Motor neuron (in vitro differentiated cells): ENCODE results near the gene AGPAT1. TPM values are rescaled to one million over a fixed set of nuclear protein-coding genes. Genes with fewer than 3 reads are reported as not detected.
A peak's percentile ranks its signal among the peaks of the same experiment; 100 is the strongest.

Source experiments
- ATAC-seq, 8 experiments: fragments of 200-7000 bp; cut with Tn5 transposase; replicated peaks in 6 of 8; 2 replicates each; pipeline ENCODE4 v1.8.0; 2021; ENCODE audit warnings: mild to moderate bottlenecking in 8 of 8, moderate library complexity in 8 of 8
- H3K27ac ChIP-seq, 2 donors: fragments of 250-450 bp; sonication (Bioruptor Pico); 2 replicates each; pipeline ENCODE4 v1.9.0; 2021; ENCODE audit warnings: antibody characterized with exemption in 2 of 2, mild to moderate bottlenecking in 2 of 2, moderate library complexity in 1 of 2
- H3K4me1 ChIP-seq, 2 donors: fragments of 250-450 bp; sonication (Bioruptor Pico); replicated peaks in 1 of 2; 2 replicates each; pipeline ENCODE4 v1.6.1; 2021; ENCODE audit warnings: antibody characterized with exemption in 2 of 2, mild to moderate bottlenecking in 2 of 2, moderate library complexity in 1 of 2
- H3K4me3 ChIP-seq, 5 donors: fragments of 250-450 bp; sonication (Bioruptor Pico); 2 replicates each; pipeline ENCODE4 v1.9.0; 2021; ENCODE audit warnings: antibody characterized with exemption in 5 of 5, mild to moderate bottlenecking in 5 of 5, moderate library complexity in 4 of 5
- WGBS, 10 experiments: fragments of 450-650 bp; shearing (Covaris generic); methylation state at CpG; one replicate each; pipeline ENCODE4 v1.0.0; 2022; 5-methylcytosine and 5-hydroxymethylcytosine counted together
- in situ Hi-C, 9 experiments: fragments of 400-800 bp; cut with MboI; loops; one replicate each; pipeline ENCODE4 v1.15.0; 2021; ENCODE audit warnings: low sequenced_read_pairs in 9 of 9, low pct_unique_long_range_greater_than_20kb in 2 of 9; ENCODE audit not compliant: unreplicated experiment in 9 of 9
- total RNA-seq, 8 experiments: library from RNA; unstranded; fragments of 300-600 nt; gene quantifications; 2 replicates each; pipeline versions ENCODE4 v1.2.3 to v1.2.4, GENCODE V29; 2022

The AGPAT1 gene
- total RNA-seq, 8 experiments from 2014 or later, result 44.5 to 84.4 (median 67.4) TPM

- peaks cover 24 to 28% of the 10 kb centered on the region in 2 donors for H3K4me1 ChIP-seq
- H3K4me3 ChIP-seq, result peak within 1 kb of the TSS; percentile 54 to 85 (median 55)
- peak; percentile 61 to 86 (median 80) for ATAC-seq
- in situ Hi-C loops, result no loop called here
- WGBS, 10 experiments, result 0 to 3% (median 0%) methylated on average over 1 to 7 of the region's 52 CpGs; no CpG with 5 or more reads in 6 of the 10 experiments
- H3K27ac ChIP-seq, result peak within 1 kb of the TSS; percentile 72 to 84
These were observed 22.0 kb downstream of the AGPAT1 start, which contains the start of gene PPT2 for GRCh38 chr6:32153564-32154513. Gene PPT2 (plus strand): TSS chr6:32154141. CDS start chr6:32154595, 454 bp downstream.

GRCh38 chr6:32152769-32153563 lies 22.9 kb downstream of the AGPAT1 start:
- H3K4me1 ChIP-seq, result peaks cover 24 to 28% of the 10 kb centered on the region in 2 donors
- H3K4me3 ChIP-seq, result peak overlapping the region; percentile 54 to 85 (median 55)
- in situ Hi-C loops, result no loop called here
- WGBS, 10 experiments, result 0 to 14% (median 9%) methylated on average over 1 to 18 of the region's 35 CpGs; no CpG with 5 or more reads in 4 of the 10 experiments
- H3K27ac ChIP-seq, result peak overlapping the region; percentile 72 to 84
- peak; percentile 51 to 68 (median 60) for ATAC-seq

GRCh38 chr6:32151863-32152768 lies 23.8 kb downstream of the AGPAT1 start, which contains the start of gene PRRT1:
Gene PRRT1 (minus strand): TSS chr6:32151939. CDS start chr6:32151827, 112 bp downstream.
- WGBS, 10 experiments, result 0 to 45% (median 21%) methylated on average over 1 to 5 of the region's 24 CpGs; no CpG with 5 or more reads in 3 of the 10 experiments

GRCh38 chr6:32151181-32151862 lies 24.6 kb downstream of the AGPAT1 start:
- no peak overlapping the region for H3K27ac ChIP-seq
- in situ Hi-C loops, result no loop called here
- peak overlapping the region; percentile 13 to 85 (median 55) for H3K4me3 ChIP-seq

More at GRCh38 chr6:32151863-32152768, 23.8 kb downstream of the AGPAT1 start, which contains the start of gene PRRT1:
- peak within 1 kb of the TSS; percentile 54 to 85 (median 55) for H3K4me3 ChIP-seq
- ATAC-seq, result no peak
- in situ Hi-C loops, result no loop called here
- H3K4me1 ChIP-seq, result peaks cover 24 to 28% of the 10 kb centered on the region in 2 donors
- H3K27ac ChIP-seq, result peak within 1 kb of the TSS in 1 of 2 donors; percentile 84

GRCh38 chr6:32149932-32150870 lies 25.7 kb downstream of the AGPAT1 start:
- in situ Hi-C loops, result no loop called here
- ATAC-seq, result no peak
- H3K4me1 ChIP-seq, result peaks cover 30 to 37% of the 10 kb centered on the region in 2 donors
- H3K27ac ChIP-seq, result no peak overlapping the region
- WGBS, 10 experiments, result 60 to 100% (median 90%) methylated on average over 1 to 4 of the region's 55 CpGs; no CpG with 5 or more reads in 6 of the 10 experiments
- no peak overlapping the region for H3K4me3 ChIP-seq

More at GRCh38 chr6:32151181-32151862, 24.6 kb downstream of the AGPAT1 start:
- ATAC-seq, result no peak
- whole genome bisulfite sequencing, 10 experiments, result 64 to 86% (median 76%) methylated on average over 1 to 4 of the region's 8 CpGs; no CpG with 5 or more reads in 4 of the 10 experiments
- peaks cover 31 to 36% of the 10 kb centered on the region in 2 donors for H3K4me1 ChIP-seq

GRCh38 chr6:32149092-32149755 lies 26.7 kb downstream of the AGPAT1 start:
- H3K4me1 ChIP-seq, result peaks cover 27 to 34% of the 10 kb centered on the region in 2 donors
- ATAC-seq, result no peak
- WGBS, 10 experiments, result 40 to 98% (median 80%) methylated on average over 1 to 8 of the region's 47 CpGs; no CpG with 5 or more reads in 5 of the 10 experiments
- in situ Hi-C loops, result no loop called here
- no peak overlapping the region for H3K4me3 ChIP-seq
- H3K27ac ChIP-seq, result no peak overlapping the region

GRCh38 chr6:32148289-32149091 lies 27.4 kb downstream of the AGPAT1 start:
- Histone ChIP-seq H3K4me1 (peaks cover 27 to 34% of the 10 kb centered on the region in 2 donors), H3K4me3 (peak overlapping the region in 1 of 5 donors; percentile 29), H3K27ac (no peak overlapping the region)
- WGBS, 10 experiments, result 27 to 88% (median 74%) methylated on average over 3 to 11 of the region's 39 CpGs; no CpG with 5 or more reads in 4 of the 10 experiments
- ATAC-seq, result peak in 2 of 8 experiments; percentile 8 to 21
- in situ Hi-C loops, result no loop called here

- Histone ChIP-seq H3K4me1 (peaks cover 21 to 27% of the 10 kb centered on the region in 2 donors), H3K4me3 (no peak overlapping the region), H3K27ac (no peak overlapping the region)
- WGBS, 10 experiments, result 100% methylated on average over 1 to 3 of the region's 4 CpGs; no CpG with 5 or more reads in 7 of the 10 experiments
- in situ Hi-C loops, result no loop called here
- ATAC-seq, result no peak
These were observed 28.3 kb downstream of the AGPAT1 start for GRCh38 chr6:32147401-32148132.

- H3K27ac ChIP-seq, result no peak overlapping the region
- ATAC-seq, result peak in 2 of 8 experiments; percentile 3 to 9
- 20 to 89% (median 41%) methylated on average over 1 to 4 of the region's 4 CpGs for WGBS, 10 experiments
- in situ Hi-C loops, result no loop called here
- H3K4me1 ChIP-seq, result peaks cover 14 to 18% of the 10 kb centered on the region in 2 donors
- H3K4me3 ChIP-seq, result peak overlapping the region in 2 of 5 donors; percentile 9 to 17
These were observed 29.2 kb downstream of the AGPAT1 start for GRCh38 chr6:32146687-32147086.
